DND-41 (cell line): ENCODE results near the gene SAXO1.

Experiments used
- ATAC-seq: fragments of 200-7000 bp; cut with Tn5 transposase; 3 replicates; pipeline ENCODE4 v1.9.1; 2021; ENCODE audit warnings: low read depth; ENCODE audit not compliant: insufficient read depth
- DNase-seq: peaks from one replicate; pipeline ENCODE4 v3.0.0-alpha.2; 2020
- H2AFZ ChIP-seq: 2 replicates; pipeline ENCODE4 v1.6.0; 2012; ENCODE audit warnings: low read depth, low read length
- H3K27ac ChIP-seq: 2 replicates; pipeline ENCODE4 v1.5.1; 2012; ENCODE audit warnings: low read length, inconsistent platforms
- H3K27me3 ChIP-seq: fragments of 200-600 bp; sonication (generic); 2 replicates; pipeline ENCODE4 v1.6.0; 2012; ENCODE audit warnings: low read length, mild to moderate bottlenecking, inconsistent platforms; ENCODE audit not compliant: insufficient read depth, poor library complexity
- H3K36me3 ChIP-seq: 2 replicates; pipeline ENCODE4 v1.5.1; 2012; ENCODE audit warnings: low read length, inconsistent platforms; ENCODE audit not compliant: insufficient read depth
- H3K4me1 ChIP-seq: 2 replicates; pipeline ENCODE4 v1.5.1; 2012; ENCODE audit warnings: mild to moderate bottlenecking, low read length; ENCODE audit not compliant: insufficient read depth
- H3K4me2 ChIP-seq: 2 replicates; pipeline ENCODE4 v1.6.0; 2012; ENCODE audit warnings: mild to moderate bottlenecking, moderate library complexity, low read length, inconsistent platforms; ENCODE audit not compliant: insufficient read depth
- H3K4me3 ChIP-seq, 2 experiments: fragments of 200-600 bp in 1 of 2; shearing (Covaris generic) in 1 of 2; 2 replicates each; pipeline ENCODE4 v1.5.1; 2012 to 2016; ENCODE audit warnings: inconsistent platforms in 2 of 2, low read length in 2 of 2, mild to moderate bottlenecking in 2 of 2, low read depth in 1 of 2, moderate library complexity in 1 of 2
- H3K79me2 ChIP-seq: 2 replicates; pipeline ENCODE4 v1.6.0; 2012; ENCODE audit warnings: low read length, inconsistent platforms; ENCODE audit not compliant: insufficient read depth
- H3K9ac ChIP-seq: 2 replicates; pipeline ENCODE4 v1.6.0; 2012; ENCODE audit warnings: low read depth, mild to moderate bottlenecking, inconsistent platforms, low read length, moderate library complexity
- H3K9me3 ChIP-seq: 2 replicates; pipeline ENCODE4 v1.5.1; 2012; ENCODE audit warnings: low read length, moderate library complexity, mild to moderate bottlenecking, inconsistent platforms; ENCODE audit not compliant: insufficient read depth, severe bottlenecking
- H4K20me1 ChIP-seq: 2 replicates; pipeline ENCODE4 v1.6.0; 2012; ENCODE audit warnings: low read length; ENCODE audit not compliant: insufficient read depth
- CTCF ChIP-seq: IDR thresholded peaks from 2 replicates; pipeline ENCODE4 v1.5.1; 2012; ENCODE audit warnings: borderline replicate concordance, low read length, moderate library complexity, mild to moderate bottlenecking; ENCODE audit not compliant: poor library complexity, severe bottlenecking; ENCODE audit errors: extremely low read depth
- EZH2 ChIP-seq: IDR thresholded peaks from 3 replicates; pipeline ENCODE4 v1.6.1; 2012; ENCODE audit warnings: borderline replicate concordance, low read depth, mild to moderate bottlenecking, moderate library complexity, low read length, inconsistent platforms; ENCODE audit not compliant: severe bottlenecking

The SAXO1 gene

GRCh38 chr9:18893046-18893445, 140.0 kb downstream of the SAXO1 start:
- no peaks in the 10 kb centered on the region for H3K36me3 ChIP-seq

GRCh38 chr9:18891946-18892670, 140.9 kb downstream of the SAXO1 start:
- no peak for ATAC-seq

More at GRCh38 chr9:18893046-18893445, 140.0 kb downstream of the SAXO1 start:
- DNase-seq (no peak), ATAC-seq (no peak)
- Histone ChIP-seq H3K9ac (no peak overlapping the region), H3K9me3 (peaks cover 17% of the 10 kb centered on the region), H2AFZ (no peak overlapping the region), H4K20me1 (no peaks in the 10 kb centered on the region), H3K27me3 (no peaks in the 10 kb centered on the region), H3K4me2 (no peak overlapping the region), H3K27ac (no peak overlapping the region), H3K79me2 (no peaks in the 10 kb centered on the region), H3K4me3 (no peak overlapping the region), H3K4me1 (peaks cover 10% of the 10 kb centered on the region)
- no peak for TF ChIP-seq CTCF
- TF ChIP-seq EZH2 = no peak

GRCh38 chr9:18890372-18890771, 142.6 kb downstream of the SAXO1 start:
- Histone ChIP-seq H3K27ac (no peak overlapping the region), H3K36me3 (no peaks in the 10 kb centered on the region), H3K4me3 (no peak overlapping the region), H3K27me3 (no peaks in the 10 kb centered on the region), H3K9ac (no peak overlapping the region), H4K20me1 (no peaks in the 10 kb centered on the region), H3K79me2 (no peaks in the 10 kb centered on the region), H2AFZ (no peak overlapping the region), H3K4me1 (no peaks in the 10 kb centered on the region), H3K4me2 (no peak overlapping the region), H3K9me3 (peaks cover 2% of the 10 kb centered on the region)
- no peak for TF ChIP-seq EZH2
- no peak for TF ChIP-seq CTCF
- ATAC-seq (no peak), DNase-seq (no peak)

More at GRCh38 chr9:18891946-18892670, 140.9 kb downstream of the SAXO1 start:
- no peaks in the 10 kb centered on the region for H3K36me3 ChIP-seq
- DNase-seq = no peak
- H3K27ac ChIP-seq = no peak overlapping the region
- TF ChIP-seq CTCF (no peak), EZH2 (no peak)
- no peak overlapping the region for H3K9ac ChIP-seq
- peaks cover 8% of the 10 kb centered on the region for H3K4me1 ChIP-seq
- no peaks in the 10 kb centered on the region for H3K27me3 ChIP-seq
- no peaks in the 10 kb centered on the region for H3K79me2 ChIP-seq
- H3K4me2 ChIP-seq = no peak overlapping the region
- H3K9me3 ChIP-seq = peaks cover 17% of the 10 kb centered on the region
- H3K4me3 ChIP-seq = no peak overlapping the region
- no peaks in the 10 kb centered on the region for H4K20me1 ChIP-seq
- H2AFZ ChIP-seq = no peak overlapping the region
